Activated T-helper 17 cell treated with anti-CD3 and anti-CD28 coated beads, Interleukin-2, amount 50 U/mL, for 72 hours (primary cell): ENCODE measurements around the gene CATSPERD. TPM values are rescaled to one million over a fixed set of nuclear protein-coding genes. Genes with fewer than 3 reads are reported as not detected.

Source experiments
- ATAC-seq: fragments of 150-1000 bp; cut with Tn5 transposase; replicated peaks from 2 replicates; pipeline ENCODE4 v1.10.0; 2021; ENCODE audit warnings: mild to moderate bottlenecking, moderate library complexity
- H3K27ac Mint-ChIP-seq: one replicate; pipeline ENCODE4 v1.8.0; 2022; ENCODE audit warnings: mixed read lengths
- H3K27me3 Mint-ChIP-seq: one replicate; pipeline ENCODE4 v1.8.0; 2022; ENCODE audit warnings: mixed read lengths
- H3K36me3 Mint-ChIP-seq: one replicate; pipeline ENCODE4 v1.8.0; 2022; ENCODE audit warnings: low read depth, mild to moderate bottlenecking, mixed read lengths
- H3K4me1 Mint-ChIP-seq: one replicate; pipeline ENCODE4 v1.8.0; 2022; ENCODE audit warnings: mixed read lengths
- H3K4me3 Mint-ChIP-seq: one replicate; pipeline ENCODE4 v1.8.0; 2022; ENCODE audit warnings: mild to moderate bottlenecking, mixed read lengths
- H3K9me3 Mint-ChIP-seq: one replicate; pipeline ENCODE4 v1.8.0; 2022; ENCODE audit warnings: mixed read lengths
- total RNA-seq, 2 donors: library from RNA; stranded (reverse); gene quantifications; one replicate each; pipeline ENCODE4 v1.2.3, GENCODE V29; 2022

CATSPERD gene
- total RNA-seq, 2 donors from 2014 or later: not detected

DNA sequence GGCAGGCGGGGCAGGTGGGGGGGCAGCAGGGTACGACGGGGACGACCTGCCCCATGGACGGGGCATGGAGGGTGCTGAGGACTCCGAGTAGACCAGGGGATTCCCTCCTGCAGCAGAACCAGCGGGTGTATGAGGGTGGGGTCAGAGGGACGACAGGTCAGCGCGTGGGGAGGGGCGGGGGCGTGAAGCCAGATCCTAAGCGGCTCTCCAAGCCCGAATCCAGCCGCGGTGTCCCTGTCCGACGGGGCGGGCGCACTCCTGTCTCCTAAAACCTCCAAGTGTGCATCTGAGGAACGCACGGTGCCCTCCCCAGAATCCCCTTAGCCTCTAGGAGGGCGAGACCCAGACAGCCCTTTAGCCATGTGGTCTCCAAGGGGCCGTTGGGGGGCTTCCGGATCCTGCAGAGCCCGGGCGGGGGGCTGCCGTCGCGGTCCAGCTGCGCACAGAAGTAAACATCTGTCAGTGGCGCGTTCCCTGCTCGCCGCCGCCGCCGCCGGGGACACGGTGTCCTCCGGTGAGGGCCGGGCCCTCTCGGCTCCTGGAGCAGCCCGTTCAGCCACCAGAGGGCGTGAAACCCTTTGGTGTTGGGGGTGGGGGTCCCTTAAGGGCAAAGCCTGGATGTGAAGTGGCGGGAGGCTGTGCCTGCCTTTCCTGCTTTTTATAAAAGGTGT lies 85.2 kb downstream of the CATSPERD start:
- no peak for ATAC-seq
- peak overlapping the region; percentile 44 for H3K4me3 Mint-ChIP-seq
- H3K27me3 Mint-ChIP-seq: peaks cover 9% of the 10 kb centered on the region
- H3K36me3 Mint-ChIP-seq: no peaks in the 10 kb centered on the region
- no peaks in the 10 kb centered on the region for H3K9me3 Mint-ChIP-seq
- H3K4me1 Mint-ChIP-seq: peaks cover 5% of the 10 kb centered on the region
- H3K27ac Mint-ChIP-seq: no peak overlapping the region

DNA sequence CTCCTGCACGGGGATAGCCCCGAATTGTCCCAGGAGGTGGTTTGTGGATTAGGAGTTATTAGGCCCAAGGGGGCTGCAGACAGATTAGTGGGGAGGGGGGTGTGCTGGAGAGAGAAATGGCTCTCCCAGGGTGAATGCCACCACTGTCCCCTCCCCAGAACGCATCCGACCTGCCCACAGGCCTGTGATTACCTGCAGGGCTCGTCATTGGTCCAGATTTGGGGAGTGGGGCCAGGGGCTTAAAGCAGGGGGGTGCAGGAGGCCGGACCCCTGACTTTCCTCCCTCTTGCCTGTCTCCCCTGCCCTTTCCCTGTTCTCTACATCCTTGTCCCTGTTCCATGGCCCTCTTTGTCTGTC lies 85.7 kb downstream of the CATSPERD start:
- ATAC-seq: no peak
- Mint-ChIP-seq H3K9me3 (no peaks in the 10 kb centered on the region), H3K27me3 (peaks cover 7% of the 10 kb centered on the region), H3K36me3 (no peaks in the 10 kb centered on the region), H3K4me3 (no peak overlapping the region), H3K27ac (no peak overlapping the region), H3K4me1 (peaks cover 5% of the 10 kb centered on the region)

- no peak for ATAC-seq
- H3K9me3 Mint-ChIP-seq: no peaks in the 10 kb centered on the region
Observed at GRCh38 chr19:5806905-5807304, 86.5 kb downstream of the CATSPERD start.

DNA sequence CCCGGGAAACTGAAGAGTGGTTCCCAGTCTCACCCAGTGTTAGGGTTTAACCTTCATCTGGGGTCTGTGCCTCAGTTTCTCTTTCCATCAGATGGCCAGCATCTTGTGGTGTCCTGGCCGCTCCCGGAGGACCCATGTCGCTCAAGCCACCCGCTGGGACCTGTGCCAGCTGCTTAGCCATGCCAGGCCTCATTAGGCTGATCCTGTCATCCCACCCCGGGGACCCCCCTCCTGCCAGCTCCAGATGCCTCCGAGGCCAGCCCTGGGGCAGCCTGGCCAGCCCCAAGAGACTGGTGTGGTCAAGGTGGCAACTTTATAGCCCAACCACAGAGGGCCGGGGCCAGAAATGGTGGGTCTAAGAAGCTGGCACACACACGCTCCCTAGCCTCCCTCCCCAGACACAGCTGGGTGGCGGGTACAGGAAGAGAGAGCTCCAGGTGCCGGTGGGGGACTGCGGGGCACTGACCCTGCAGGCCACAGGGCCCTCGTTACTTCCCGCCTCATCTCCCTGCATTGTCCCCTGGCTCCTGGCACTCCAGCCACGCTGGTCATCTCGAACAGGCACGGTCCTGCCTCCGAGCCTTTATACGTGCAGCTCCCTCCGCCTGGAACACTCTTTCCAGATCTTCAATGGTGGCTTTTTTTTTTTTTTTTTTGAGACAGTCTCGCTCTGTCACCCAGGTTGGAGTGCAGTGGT lies 87.8 kb downstream of the CATSPERD start:
- Mint-ChIP-seq H3K4me3 (no peak overlapping the region), H3K4me1 (peaks cover 4% of the 10 kb centered on the region), H3K27me3 (no peaks in the 10 kb centered on the region), H3K27ac (no peak overlapping the region), H3K36me3 (no peaks in the 10 kb centered on the region), H3K9me3 (no peaks in the 10 kb centered on the region)
- no peak for ATAC-seq

More at GRCh38 chr19:5806905-5807304, 86.5 kb downstream of the CATSPERD start:
- H3K27me3 Mint-ChIP-seq: peaks cover 4% of the 10 kb centered on the region
- H3K36me3 Mint-ChIP-seq: no peaks in the 10 kb centered on the region
- H3K4me3 Mint-ChIP-seq: no peak overlapping the region
- peaks cover 5% of the 10 kb centered on the region for H3K4me1 Mint-ChIP-seq
- no peak overlapping the region for H3K27ac Mint-ChIP-seq

DNA sequence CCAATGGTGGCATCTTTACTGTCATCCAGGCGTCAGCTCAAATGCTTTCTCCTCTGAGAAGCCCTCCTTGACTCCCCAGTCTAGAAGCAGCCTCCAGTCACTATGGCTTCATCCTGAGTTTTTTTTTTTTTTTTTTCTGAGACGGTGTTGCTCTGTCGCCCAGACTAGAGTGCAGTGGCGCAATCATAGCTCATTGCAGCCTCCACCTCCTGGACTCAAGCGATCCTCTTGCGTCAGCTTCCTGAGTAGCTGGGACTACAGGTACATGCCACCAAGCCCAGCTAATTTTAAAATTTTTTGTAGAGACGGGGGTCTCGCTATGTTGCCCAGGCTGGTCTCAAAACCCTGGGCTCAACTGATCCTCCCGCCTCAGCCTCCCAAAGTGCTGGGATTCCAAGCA lies 88.6 kb downstream of the CATSPERD start:
- Mint-ChIP-seq H3K9me3 (no peaks in the 10 kb centered on the region), H3K4me3 (no peak overlapping the region), H3K4me1 (no peaks in the 10 kb centered on the region), H3K36me3 (no peaks in the 10 kb centered on the region), H3K27me3 (no peaks in the 10 kb centered on the region), H3K27ac (no peak overlapping the region)
- no peak for ATAC-seq

DNA sequence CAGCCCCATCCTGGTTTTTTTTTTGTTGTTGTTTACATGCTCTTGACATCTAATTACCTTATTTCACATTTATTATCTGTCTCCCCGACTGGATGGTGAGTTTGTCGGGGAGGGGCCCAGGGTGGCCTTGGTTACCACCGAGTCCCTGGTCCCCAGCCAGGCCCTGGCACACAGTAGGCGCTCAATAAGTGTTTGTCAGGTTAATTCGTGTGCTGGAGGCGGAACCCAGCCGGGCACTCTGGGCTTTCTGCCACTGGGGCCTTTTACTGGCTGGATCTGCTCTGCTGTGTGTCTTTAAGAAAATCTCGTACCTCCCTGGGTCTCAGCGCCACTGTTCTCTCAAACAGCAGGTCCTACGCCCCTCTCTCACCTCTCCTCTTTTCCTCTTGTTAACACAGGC lies 89.0 kb downstream of the CATSPERD start:
- no peak overlapping the region for H3K4me3 Mint-ChIP-seq
- no peaks in the 10 kb centered on the region for H3K36me3 Mint-ChIP-seq
- H3K27me3 Mint-ChIP-seq: no peaks in the 10 kb centered on the region
- no peaks in the 10 kb centered on the region for H3K4me1 Mint-ChIP-seq
- H3K9me3 Mint-ChIP-seq: no peaks in the 10 kb centered on the region
- no peak for ATAC-seq
- no peak overlapping the region for H3K27ac Mint-ChIP-seq

DNA sequence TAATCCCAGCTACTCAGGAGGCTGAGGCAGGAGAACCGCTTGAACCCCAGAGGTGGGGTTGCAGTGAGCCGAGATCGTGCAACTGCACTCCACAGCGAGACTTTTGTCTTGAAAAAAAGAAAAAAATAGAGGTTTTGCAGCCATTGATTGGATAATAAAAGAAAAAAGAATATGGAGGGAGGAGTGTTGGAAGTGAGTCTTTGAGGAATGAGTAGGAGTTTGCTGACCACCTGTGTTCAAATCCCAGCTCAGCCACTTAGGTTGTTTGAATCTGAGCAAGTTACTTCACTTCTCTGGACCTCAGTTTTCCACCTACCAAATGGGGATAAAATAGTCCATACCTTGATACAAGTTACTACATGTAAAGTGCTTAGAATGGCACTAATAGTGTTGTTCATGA lies 90.7 kb downstream of the CATSPERD start:
- H3K27ac Mint-ChIP-seq: no peak overlapping the region
- H3K27me3 Mint-ChIP-seq: no peaks in the 10 kb centered on the region
- ATAC-seq: no peak
- no peaks in the 10 kb centered on the region for H3K36me3 Mint-ChIP-seq
- H3K9me3 Mint-ChIP-seq: no peaks in the 10 kb centered on the region
- no peaks in the 10 kb centered on the region for H3K4me1 Mint-ChIP-seq
- no peak overlapping the region for H3K4me3 Mint-ChIP-seq

- Mint-ChIP-seq H3K4me3 (no peak overlapping the region), H3K36me3 (no peaks in the 10 kb centered on the region), H3K9me3 (no peaks in the 10 kb centered on the region), H3K4me1 (no peaks in the 10 kb centered on the region), H3K27ac (no peak overlapping the region), H3K27me3 (no peaks in the 10 kb centered on the region)
- no peak for ATAC-seq
Observed at GRCh38 chr19:5814123-5814851, 93.8 kb downstream of the CATSPERD start.

GRCh38 chr19:5814852-5815246 lies 94.4 kb downstream of the CATSPERD start:
- no peaks in the 10 kb centered on the region for H3K27me3 Mint-ChIP-seq
- no peaks in the 10 kb centered on the region for H3K4me1 Mint-ChIP-seq
- no peak overlapping the region for H3K4me3 Mint-ChIP-seq
- no peak overlapping the region for H3K27ac Mint-ChIP-seq
- H3K9me3 Mint-ChIP-seq: no peaks in the 10 kb centered on the region
- no peak for ATAC-seq
- no peaks in the 10 kb centered on the region for H3K36me3 Mint-ChIP-seq

- no peaks in the 10 kb centered on the region for H3K36me3 Mint-ChIP-seq
- no peaks in the 10 kb centered on the region for H3K9me3 Mint-ChIP-seq
- no peak overlapping the region for H3K4me3 Mint-ChIP-seq
- no peak overlapping the region for H3K27ac Mint-ChIP-seq
- no peaks in the 10 kb centered on the region for H3K4me1 Mint-ChIP-seq
- ATAC-seq: no peak
- H3K27me3 Mint-ChIP-seq: peaks cover 3% of the 10 kb centered on the region
Observed at GRCh38 chr19:5817218-5817617, 96.8 kb downstream of the CATSPERD start.

- Mint-ChIP-seq H3K4me3 (no peak overlapping the region), H3K36me3 (no peaks in the 10 kb centered on the region), H3K4me1 (no peaks in the 10 kb centered on the region), H3K27me3 (peaks cover 3% of the 10 kb centered on the region), H3K9me3 (no peaks in the 10 kb centered on the region), H3K27ac (no peak overlapping the region)
- no peak for ATAC-seq
Observed at GRCh38 chr19:5818594-5818993, 98.2 kb downstream of the CATSPERD start.

- Mint-ChIP-seq H3K27me3 (peaks cover 3% of the 10 kb centered on the region), H3K4me1 (no peaks in the 10 kb centered on the region), H3K4me3 (no peak overlapping the region), H3K27ac (peak overlapping the region; percentile 58), H3K9me3 (no peaks in the 10 kb centered on the region), H3K36me3 (no peaks in the 10 kb centered on the region)
- no peak for ATAC-seq
Observed at GRCh38 chr19:5820785-5821184, 100.3 kb downstream of the CATSPERD start.

DNA sequence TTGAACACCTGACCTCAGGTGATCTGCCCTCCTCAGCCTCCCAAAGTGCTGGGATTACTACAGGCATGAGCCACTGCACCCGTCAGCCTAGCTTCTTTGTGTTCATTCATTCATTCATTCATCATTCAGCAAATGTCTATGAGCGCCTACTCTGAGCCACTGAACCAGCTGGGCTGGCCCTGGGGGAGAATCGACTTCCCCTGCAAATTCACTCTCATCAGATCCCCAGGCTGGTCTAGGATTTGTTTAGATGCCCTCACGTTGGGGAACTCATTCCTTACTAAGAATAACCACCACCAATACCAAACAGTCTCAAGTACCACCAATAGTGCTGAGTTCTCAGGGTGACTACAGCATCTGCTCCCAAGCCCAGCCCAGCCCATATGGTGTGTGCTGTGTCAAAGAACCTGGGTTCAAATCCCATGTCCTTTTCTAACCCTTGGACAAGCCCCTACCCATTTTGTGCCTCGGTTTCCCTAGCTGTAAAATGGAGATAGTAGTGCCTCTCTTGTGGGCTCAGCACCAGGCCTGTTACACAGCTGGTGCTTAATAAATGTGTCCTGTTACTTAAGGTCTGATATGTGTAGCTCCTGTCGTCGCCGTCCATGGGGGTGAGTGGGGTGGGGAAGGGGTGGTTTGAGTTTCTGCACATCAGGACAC lies 101.2 kb downstream of the CATSPERD start:
- no peak overlapping the region for H3K4me3 Mint-ChIP-seq
- ATAC-seq: no peak
- no peaks in the 10 kb centered on the region for H3K4me1 Mint-ChIP-seq
- no peak overlapping the region for H3K27ac Mint-ChIP-seq
- peaks cover 3% of the 10 kb centered on the region for H3K27me3 Mint-ChIP-seq
- H3K36me3 Mint-ChIP-seq: no peaks in the 10 kb centered on the region
- H3K9me3 Mint-ChIP-seq: no peaks in the 10 kb centered on the region

- peaks cover 3% of the 10 kb centered on the region for H3K27me3 Mint-ChIP-seq
- no peak overlapping the region for H3K4me3 Mint-ChIP-seq
- no peak for ATAC-seq
- H3K36me3 Mint-ChIP-seq: no peaks in the 10 kb centered on the region
- no peaks in the 10 kb centered on the region for H3K4me1 Mint-ChIP-seq
- no peak overlapping the region for H3K27ac Mint-ChIP-seq
- H3K9me3 Mint-ChIP-seq: no peaks in the 10 kb centered on the region
Observed at GRCh38 chr19:5822181-5822844, 101.9 kb downstream of the CATSPERD start.
